ENCODE data around the gene RNLS.
"Not testable (repeated sequence)": the region's sequence is repeated elsewhere in the genome, so short reads cannot be mapped to it uniquely, and the experiment has no call there.

GRCh38 chr10:88486816-88487215 is 96.3 kb downstream of the RNLS start:
- TF ChIP-seq, protein P1, sequence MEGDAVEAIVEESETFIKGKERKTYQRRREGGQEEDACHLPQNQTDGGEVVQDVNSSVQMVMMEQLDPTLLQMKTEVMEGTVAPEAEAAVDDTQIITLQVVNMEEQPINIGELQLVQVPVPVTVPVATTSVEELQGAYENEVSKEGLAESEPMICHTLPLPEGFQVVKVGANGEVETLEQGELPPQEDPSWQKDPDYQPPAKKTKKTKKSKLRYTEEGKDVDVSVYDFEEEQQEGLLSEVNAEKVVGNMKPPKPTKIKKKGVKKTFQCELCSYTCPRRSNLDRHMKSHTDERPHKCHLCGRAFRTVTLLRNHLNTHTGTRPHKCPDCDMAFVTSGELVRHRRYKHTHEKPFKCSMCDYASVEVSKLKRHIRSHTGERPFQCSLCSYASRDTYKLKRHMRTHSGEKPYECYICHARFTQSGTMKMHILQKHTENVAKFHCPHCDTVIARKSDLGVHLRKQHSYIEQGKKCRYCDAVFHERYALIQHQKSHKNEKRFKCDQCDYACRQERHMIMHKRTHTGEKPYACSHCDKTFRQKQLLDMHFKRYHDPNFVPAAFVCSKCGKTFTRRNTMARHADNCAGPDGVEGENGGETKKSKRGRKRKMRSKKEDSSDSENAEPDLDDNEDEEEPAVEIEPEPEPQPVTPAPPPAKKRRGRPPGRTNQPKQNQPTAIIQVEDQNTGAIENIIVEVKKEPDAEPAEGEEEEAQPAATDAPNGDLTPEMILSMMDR (IDR thresholded peaks at IDR 0.05), result not testable (repeated sequence)
- TF ChIP-seq POLR2A, POLR2AphosphoS5 (IDR thresholded peaks at IDR 0.05): not testable (repeated sequence)
